A673 (cell line): ENCODE measurements around the gene LMF1.

Experiments used
- EZH2 ChIP-seq: fragments of 200-600 bp; sonication (generic); IDR thresholded peaks from 2 replicates; pipeline ENCODE4 v1.6.1; 2017; ENCODE audit warnings: borderline replicate concordance, low read depth, mild to moderate bottlenecking, mixed read lengths, antibody characterized with exemption, low read length; ENCODE audit not compliant: poor library complexity, severe bottlenecking
- TF ChIP-seq, protein P1 (sequence below): fragments of 300-800, 200-600 bp; sonication (generic); conservative IDR thresholded peaks from 2 replicates; pipeline ENCODE4 v1.5.1; 2017; ENCODE audit warnings: low read depth, mild to moderate bottlenecking, antibody characterized with exemption, low read length, moderate library complexity, mixed read lengths

DNA sequence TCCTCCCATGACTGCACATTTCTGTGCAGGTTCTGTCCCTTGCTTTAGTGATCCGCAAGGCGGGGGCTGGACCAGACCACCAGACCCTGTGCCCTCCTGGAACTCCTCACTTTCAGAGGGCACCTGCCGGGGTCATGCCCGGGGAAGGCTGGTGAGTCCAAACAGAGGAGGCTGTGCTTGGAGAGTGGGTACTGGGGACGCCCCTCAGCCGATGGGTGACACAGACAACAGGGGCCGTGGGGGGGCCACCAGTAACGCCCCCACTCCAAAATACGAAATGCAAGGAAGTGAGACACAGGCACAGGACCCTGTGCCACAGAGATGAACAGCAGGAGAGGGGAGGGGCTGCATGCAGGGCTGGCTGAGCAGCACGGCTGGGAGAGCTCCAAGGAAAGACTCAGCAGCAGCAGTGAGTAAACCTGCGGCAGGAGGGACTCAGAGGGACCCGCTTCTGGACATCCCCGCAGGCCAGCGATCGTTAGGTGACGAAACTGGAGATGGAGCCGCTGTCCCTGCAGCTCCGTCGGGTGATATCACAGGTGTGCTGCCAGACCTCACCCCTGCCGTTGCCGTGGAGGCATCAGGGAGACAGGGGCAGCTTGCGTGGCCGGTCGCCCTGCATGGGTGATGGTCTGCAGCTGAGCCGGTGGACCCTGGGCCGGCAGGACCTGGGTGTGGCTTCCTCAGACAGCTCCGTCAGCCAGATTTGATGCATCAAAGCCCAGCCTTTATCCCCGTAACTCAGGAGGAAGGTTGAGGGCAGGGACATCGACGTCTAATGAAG is 99.0 kb downstream of the LMF1 start:
- TF ChIP-seq, protein P1, sequence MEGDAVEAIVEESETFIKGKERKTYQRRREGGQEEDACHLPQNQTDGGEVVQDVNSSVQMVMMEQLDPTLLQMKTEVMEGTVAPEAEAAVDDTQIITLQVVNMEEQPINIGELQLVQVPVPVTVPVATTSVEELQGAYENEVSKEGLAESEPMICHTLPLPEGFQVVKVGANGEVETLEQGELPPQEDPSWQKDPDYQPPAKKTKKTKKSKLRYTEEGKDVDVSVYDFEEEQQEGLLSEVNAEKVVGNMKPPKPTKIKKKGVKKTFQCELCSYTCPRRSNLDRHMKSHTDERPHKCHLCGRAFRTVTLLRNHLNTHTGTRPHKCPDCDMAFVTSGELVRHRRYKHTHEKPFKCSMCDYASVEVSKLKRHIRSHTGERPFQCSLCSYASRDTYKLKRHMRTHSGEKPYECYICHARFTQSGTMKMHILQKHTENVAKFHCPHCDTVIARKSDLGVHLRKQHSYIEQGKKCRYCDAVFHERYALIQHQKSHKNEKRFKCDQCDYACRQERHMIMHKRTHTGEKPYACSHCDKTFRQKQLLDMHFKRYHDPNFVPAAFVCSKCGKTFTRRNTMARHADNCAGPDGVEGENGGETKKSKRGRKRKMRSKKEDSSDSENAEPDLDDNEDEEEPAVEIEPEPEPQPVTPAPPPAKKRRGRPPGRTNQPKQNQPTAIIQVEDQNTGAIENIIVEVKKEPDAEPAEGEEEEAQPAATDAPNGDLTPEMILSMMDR: no peak
- TF ChIP-seq EZH2: no peak
